ENCODE measurements around the gene SWI5.
"Not testable (repeated sequence)": the region's sequence is repeated elsewhere in the genome, so short reads cannot be mapped to it uniquely, and the experiment has no call there.

SWI5 gene

DNA sequence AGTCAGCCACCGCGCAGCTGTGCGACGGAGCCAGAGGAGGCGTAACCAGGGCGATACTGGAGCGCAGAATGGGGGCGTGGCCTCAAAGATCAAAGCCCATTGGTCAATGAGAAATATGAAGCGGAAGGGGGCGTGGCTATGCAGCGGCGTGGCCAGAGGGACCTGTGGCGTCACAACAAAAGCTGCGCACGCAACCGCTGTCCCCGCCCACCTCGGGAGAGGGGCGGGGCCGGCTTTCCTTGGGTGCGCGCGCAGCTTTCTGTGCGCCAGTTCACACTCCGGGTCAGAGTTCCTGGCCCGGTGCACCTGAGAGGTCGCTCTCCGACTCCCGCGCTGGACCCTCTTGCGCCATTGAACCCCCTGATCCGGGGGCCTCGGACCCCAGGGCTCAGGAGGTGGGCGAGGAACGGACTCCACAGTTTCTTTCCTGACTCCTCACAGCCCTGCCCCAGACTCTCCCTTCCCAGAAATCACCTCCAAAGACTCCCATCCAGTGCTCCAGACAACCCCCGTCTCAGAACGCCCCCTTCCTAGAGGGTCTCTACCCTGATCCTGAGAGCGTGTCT, at the start of gene SWI5:
Gene SWI5 (plus strand): TSS at position 269 of the 566 bp plus-strand sequence.
- peak; percentile 99 for DNase-seq (ENCODE audit: low read depth)

- no peak for DNase-seq (ENCODE audit: low read depth)
Observed at GRCh38 chr9:128226412-128226801, 49.7 kb upstream of the SWI5 start.

GRCh38 chr9:128230897-128231296, 45.2 kb upstream of the SWI5 start:
- not testable (repeated sequence) for DNase-seq (ENCODE audit: low read depth)

- DNase-seq (ENCODE audit: low read depth), result no peak
Observed at GRCh38 chr9:128231638-128232527, 44.2 kb upstream of the SWI5 start.

DNA sequence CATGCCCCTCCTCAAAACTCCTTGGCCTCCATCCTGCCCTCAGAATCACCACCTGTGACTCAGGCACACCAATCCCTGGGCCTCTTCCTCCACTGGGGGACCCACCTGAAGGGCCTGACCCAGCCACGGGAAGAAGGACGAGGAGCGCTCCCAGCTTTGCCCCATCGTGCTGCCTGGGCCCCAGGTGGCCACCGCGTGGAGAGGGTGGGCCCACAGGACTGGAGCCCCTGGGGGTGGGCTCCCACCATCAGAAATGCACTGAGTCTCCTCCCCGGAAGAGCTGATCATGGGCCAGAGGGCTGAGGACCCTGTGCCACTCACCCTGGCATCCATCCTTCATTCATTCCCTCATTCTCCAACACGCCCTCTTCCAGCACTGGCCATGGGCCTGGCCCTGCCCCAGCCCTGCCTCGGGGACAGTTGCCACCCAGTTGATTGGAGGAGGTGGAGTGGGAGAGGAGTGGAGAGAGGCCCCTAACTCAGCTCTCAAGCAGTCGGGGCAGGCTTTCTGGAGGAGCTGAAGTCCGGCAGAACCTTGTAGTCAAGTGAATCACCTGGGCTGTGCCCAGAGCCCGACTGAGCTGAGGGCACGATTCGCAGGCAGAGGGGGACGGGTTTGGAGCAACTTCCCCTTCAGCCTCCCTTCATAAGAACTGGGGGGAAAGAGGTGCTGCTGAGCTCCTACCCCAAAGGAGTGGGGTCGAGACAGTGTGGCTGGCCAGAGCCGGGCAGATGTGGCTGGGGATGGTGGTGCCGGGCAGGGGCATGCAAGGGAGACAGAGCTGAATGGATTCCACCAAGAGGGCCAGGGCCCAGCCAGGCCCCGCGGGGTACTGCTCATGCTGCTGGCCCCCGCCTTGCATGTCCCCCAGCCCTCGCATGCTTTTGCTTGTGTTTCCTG, 43.3 kb upstream of the SWI5 start:
- DNase-seq (ENCODE audit: low read depth), result no peak

DNA sequence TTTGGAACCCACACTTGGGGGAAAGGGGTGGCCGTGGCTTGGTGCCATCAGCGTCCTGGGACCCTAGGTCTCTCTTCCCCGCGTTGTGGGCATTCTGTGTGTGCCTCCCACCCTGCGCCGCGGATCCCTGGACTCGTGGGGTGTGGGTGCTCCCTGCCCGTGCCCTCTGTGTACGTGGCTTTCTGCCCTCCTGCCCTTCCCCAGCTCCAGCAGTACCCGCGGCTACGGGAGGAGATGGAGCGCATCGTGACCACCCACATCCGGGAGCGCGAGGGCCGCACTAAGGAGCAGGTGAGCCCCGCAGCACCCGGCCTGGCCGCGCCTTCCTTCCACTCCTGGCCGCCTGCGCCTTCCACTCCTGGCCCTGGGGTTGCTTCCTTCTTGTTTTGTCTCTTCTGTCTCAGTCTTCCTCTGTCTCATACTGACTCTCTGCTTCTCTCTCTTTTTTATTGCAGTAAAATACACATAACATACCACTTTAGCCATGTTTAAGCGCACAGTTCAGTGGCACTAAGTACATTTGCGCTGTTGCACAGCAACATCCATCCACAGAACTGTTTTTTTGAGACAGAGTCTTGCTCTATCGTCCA, 42.2 kb upstream of the SWI5 start:
- no peak for DNase-seq (ENCODE audit: low read depth)

GRCh38 chr9:128242124-128242523, 34.0 kb upstream of the SWI5 start:
- no peak for DNase-seq (ENCODE audit: low read depth)

GRCh38 chr9:128242828-128243214, 33.3 kb upstream of the SWI5 start:
- no peak for DNase-seq (ENCODE audit: low read depth)

- no peak for DNase-seq (ENCODE audit: low read depth)
Observed at GRCh38 chr9:128243215-128244018, 32.7 kb upstream of the SWI5 start.

- no peak for DNase-seq (ENCODE audit: low read depth)
Observed at GRCh38 chr9:128244091-128244836, 31.8 kb upstream of the SWI5 start.

DNA sequence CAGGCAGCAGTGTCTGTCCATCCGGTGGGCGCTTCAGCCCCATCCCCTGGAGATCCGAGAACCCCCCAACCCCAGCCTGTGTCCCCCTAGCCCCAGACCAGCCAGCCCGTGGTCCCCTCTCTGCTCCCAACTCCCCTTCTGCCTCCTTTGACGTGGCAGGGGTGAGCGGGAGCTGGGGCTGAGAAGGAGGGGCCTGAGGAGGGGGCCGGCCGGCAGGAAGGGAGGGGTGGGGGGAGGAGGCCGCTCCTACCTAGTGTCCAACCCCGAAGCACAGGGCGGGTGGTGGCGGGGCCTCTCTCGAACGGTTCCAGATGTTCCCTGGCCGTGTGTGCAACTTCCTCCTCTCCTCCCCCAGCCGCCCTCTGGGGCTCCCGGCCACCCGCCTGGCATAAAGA, 31.2 kb upstream of the SWI5 start:
- peak; percentile 93 for DNase-seq (ENCODE audit: low read depth)

DNA sequence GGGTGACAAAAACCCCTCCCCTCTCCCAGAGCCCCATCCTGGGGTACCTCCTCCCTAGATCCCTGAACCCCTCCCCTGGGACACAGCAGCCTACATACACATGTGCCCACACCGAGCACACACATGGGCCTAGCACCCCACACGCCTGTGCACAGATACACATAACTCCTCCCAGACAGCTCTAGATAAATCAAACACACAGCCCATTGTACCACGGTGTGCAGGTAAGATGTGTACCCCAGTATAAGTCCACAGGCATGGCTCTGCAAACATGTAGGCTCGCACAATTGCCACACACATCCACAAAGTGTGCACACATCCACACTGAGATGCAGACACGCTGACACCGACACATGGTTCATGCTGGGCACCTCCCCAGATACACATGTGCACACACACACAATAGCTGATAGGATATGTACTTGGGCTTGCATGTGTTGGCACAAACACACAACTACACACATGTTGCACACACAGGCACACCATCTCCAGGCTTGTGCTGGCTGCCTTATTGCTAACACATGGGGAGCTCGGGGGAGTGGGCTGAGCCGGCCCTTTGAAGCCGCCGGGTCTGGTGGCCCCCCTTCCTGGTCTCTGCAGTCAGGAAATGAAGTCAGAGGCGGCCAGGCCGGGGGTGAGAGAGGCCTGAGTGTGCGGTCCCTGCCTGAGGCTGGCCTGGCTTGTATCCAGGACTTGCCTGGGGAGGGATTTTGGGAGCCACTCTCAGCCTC, 30.5 kb upstream of the SWI5 start:
- peak; percentile 81 for DNase-seq (ENCODE audit: low read depth)

- DNase-seq (ENCODE audit: low read depth), result no peak
Observed at GRCh38 chr9:128246471-128246870, 29.6 kb upstream of the SWI5 start.

DNA sequence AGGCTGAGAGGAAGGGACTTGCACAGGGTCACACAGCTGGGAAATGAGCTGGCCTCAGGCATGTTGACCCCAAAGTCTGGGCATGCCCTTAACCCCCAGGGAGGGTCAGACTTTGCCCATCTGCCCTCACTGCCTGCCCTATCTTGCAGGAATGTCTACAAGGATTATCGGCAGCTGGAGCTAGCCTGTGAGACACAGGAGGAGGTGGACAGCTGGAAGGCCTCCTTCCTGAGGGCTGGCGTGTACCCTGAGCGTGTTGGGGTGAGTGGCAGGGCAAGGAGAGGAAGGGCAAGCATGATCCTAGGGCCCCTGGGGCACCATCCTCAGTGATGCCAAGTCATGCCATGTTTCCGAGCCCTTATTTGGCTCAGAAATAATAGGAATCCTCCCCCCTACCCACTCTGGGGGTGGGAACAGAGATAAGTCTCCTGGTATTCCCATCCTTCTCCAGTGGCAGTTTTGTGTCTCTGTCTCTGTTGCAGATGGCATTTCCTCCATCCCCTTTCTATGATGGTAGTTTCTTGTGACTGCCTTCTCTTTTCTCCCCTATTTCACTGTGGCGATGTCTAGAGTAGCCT, 28.8 kb upstream of the SWI5 start:
- DNase-seq (ENCODE audit: low read depth), result no peak

DNA sequence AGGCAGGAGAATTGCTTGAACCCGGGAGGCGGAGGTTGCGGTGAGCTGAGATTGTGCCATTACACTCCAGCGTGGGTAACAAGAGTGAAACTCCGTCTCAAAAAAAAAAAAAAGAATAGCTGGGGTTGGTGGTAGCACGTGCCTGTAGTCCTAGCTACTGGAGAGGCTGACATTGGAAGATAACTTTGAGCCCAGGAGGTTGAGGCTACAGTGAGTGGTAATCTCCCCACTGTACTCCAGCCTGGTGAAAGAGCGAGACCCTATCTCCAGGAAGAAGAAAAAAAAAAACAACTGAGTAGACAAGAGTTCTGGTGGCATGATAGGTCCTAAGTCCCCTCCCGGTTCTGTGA, 26.5 kb upstream of the SWI5 start:
- DNase-seq (ENCODE audit: low read depth), result no peak

- DNase-seq (ENCODE audit: low read depth), result peak; percentile 78
Observed at GRCh38 chr9:128249908-128250838, 25.9 kb upstream of the SWI5 start.

- DNase-seq (ENCODE audit: low read depth), result no peak
Observed at GRCh38 chr9:128250839-128251731, 25.0 kb upstream of the SWI5 start.

DNA sequence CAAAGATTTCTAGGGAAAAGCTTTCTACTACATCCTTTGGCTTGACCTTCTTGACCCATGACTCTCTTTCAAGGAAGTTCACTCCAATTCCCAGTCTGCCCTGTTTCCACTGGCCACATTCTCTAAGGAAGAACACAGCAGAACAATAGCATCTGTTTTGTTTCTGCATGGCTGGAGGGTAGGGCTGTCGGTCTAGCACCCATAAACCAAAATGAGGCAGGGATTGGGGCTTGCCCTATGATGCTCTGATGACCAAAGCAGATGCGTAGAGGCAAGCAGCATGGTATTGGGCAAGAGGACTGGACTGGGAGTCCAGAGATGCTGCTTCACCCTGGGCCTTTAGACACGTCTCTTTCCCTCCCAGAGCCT, 24.4 kb upstream of the SWI5 start:
- DNase-seq (ENCODE audit: low read depth), result peak; percentile 69

All from EH (cell line).